Measurements from ENCODE around the gene MRO.

- TF ChIP-seq CTCF (IDR thresholded peaks at IDR 0.05): no peak
- no peak for TF ChIP-seq POLR2AphosphoS5 (IDR thresholded peaks at IDR 0.05; ENCODE audit: low read depth, low read length)
- no peak for TF ChIP-seq REST (IDR thresholded peaks at IDR 0.05; ENCODE audit: insufficient read depth in 1 of 2, low read depth in 2 of 2, low read length in 1 of 2)
- TF ChIP-seq SIN3A (IDR thresholded peaks at IDR 0.05; ENCODE audit: borderline replicate concordance, insufficient read depth, low read depth, low read length): no peak
Observed at GRCh38 chr18:50806208-50806616, 13.6 kb downstream of the MRO start.
